ENCODE data around the gene CALML5. TPM values are rescaled to one million over a fixed set of nuclear protein-coding genes. Genes with fewer than 3 reads are reported as not detected.

Gene CALML5
- total RNA-seq, 1 donor from 2014 or later: not detected

GRCh38 chr10:5518143-5518542, 18.8 kb upstream of the CALML5 start:
- Mint-ChIP-seq H3K4me1 (ENCODE audit: low read depth) (peaks cover 4% of the 10 kb centered on the region), H3K27ac (no peak overlapping the region), H3K4me3 (ENCODE audit: low read depth) (no peak overlapping the region), H3K27me3 (ENCODE audit: low read depth) (peaks cover 27% of the 10 kb centered on the region), H3K36me3 (ENCODE audit: low read depth) (no peaks in the 10 kb centered on the region), H3K9me3 (no peaks in the 10 kb centered on the region)
- intact Hi-C loops (cut with micrococcal nuclease): no loop called here
- DNase-seq (ENCODE audit: low spot score): no peak

GRCh38 chr10:5517546-5517945, 18.2 kb upstream of the CALML5 start:
- Mint-ChIP-seq H3K27ac (no peak overlapping the region), H3K4me3 (ENCODE audit: low read depth) (no peak overlapping the region), H3K4me1 (ENCODE audit: low read depth) (peaks cover 8% of the 10 kb centered on the region), H3K9me3 (no peaks in the 10 kb centered on the region), H3K36me3 (ENCODE audit: low read depth) (no peaks in the 10 kb centered on the region), H3K27me3 (ENCODE audit: low read depth) (peaks cover 30% of the 10 kb centered on the region)
- intact Hi-C loops (cut with micrococcal nuclease): no loop called here
- no peak for DNase-seq (ENCODE audit: low spot score)

GRCh38 chr10:5515948-5516761, 16.8 kb upstream of the CALML5 start:
- intact Hi-C loops (cut with micrococcal nuclease): no loop called here
- Mint-ChIP-seq H3K36me3 (ENCODE audit: low read depth) (no peaks in the 10 kb centered on the region), H3K4me3 (ENCODE audit: low read depth) (no peak overlapping the region), H3K27me3 (ENCODE audit: low read depth) (peaks cover 32% of the 10 kb centered on the region), H3K4me1 (ENCODE audit: low read depth) (peaks cover 8% of the 10 kb centered on the region), H3K27ac (no peak overlapping the region), H3K9me3 (no peaks in the 10 kb centered on the region)
- DNase-seq (ENCODE audit: low spot score): no peak

- peaks cover 31% of the 10 kb centered on the region for H3K27me3 Mint-ChIP-seq (ENCODE audit: low read depth)
- intact Hi-C loops (cut with micrococcal nuclease): no loop called here
- no peaks in the 10 kb centered on the region for H3K9me3 Mint-ChIP-seq
- DNase-seq (ENCODE audit: low spot score): no peak
- H3K36me3 Mint-ChIP-seq (ENCODE audit: low read depth): no peaks in the 10 kb centered on the region
- no peak overlapping the region for H3K4me3 Mint-ChIP-seq (ENCODE audit: low read depth)
- no peak overlapping the region for H3K27ac Mint-ChIP-seq
- H3K4me1 Mint-ChIP-seq (ENCODE audit: low read depth): peaks cover 8% of the 10 kb centered on the region
These were observed 15.0 kb upstream of the CALML5 start for GRCh38 chr10:5514226-5514850.

- intact Hi-C loops (cut with micrococcal nuclease): no loop called here
- H3K36me3 Mint-ChIP-seq (ENCODE audit: low read depth): no peaks in the 10 kb centered on the region
- H3K4me3 Mint-ChIP-seq (ENCODE audit: low read depth): no peak overlapping the region
- peaks cover 28% of the 10 kb centered on the region for H3K27me3 Mint-ChIP-seq (ENCODE audit: low read depth)
- no peaks in the 10 kb centered on the region for H3K9me3 Mint-ChIP-seq
- DNase-seq (ENCODE audit: low spot score): no peak
- no peak overlapping the region for H3K27ac Mint-ChIP-seq
- H3K4me1 Mint-ChIP-seq (ENCODE audit: low read depth): peaks cover 8% of the 10 kb centered on the region
These were observed 13.7 kb upstream of the CALML5 start for GRCh38 chr10:5512881-5513612.

GRCh38 chr10:5512331-5512730, 13.0 kb upstream of the CALML5 start:
- Mint-ChIP-seq H3K27ac (no peak overlapping the region), H3K36me3 (ENCODE audit: low read depth) (no peaks in the 10 kb centered on the region), H3K4me1 (ENCODE audit: low read depth) (peaks cover 8% of the 10 kb centered on the region), H3K27me3 (ENCODE audit: low read depth) (peaks cover 26% of the 10 kb centered on the region), H3K9me3 (no peaks in the 10 kb centered on the region), H3K4me3 (ENCODE audit: low read depth) (no peak overlapping the region)
- intact Hi-C loops (cut with micrococcal nuclease): no loop called here
- no peak for DNase-seq (ENCODE audit: low spot score)

GRCh38 chr10:5511885-5512280, 12.5 kb upstream of the CALML5 start:
- Mint-ChIP-seq H3K4me3 (ENCODE audit: low read depth) (no peak overlapping the region), H3K27ac (no peak overlapping the region), H3K36me3 (ENCODE audit: low read depth) (no peaks in the 10 kb centered on the region), H3K27me3 (ENCODE audit: low read depth) (peaks cover 21% of the 10 kb centered on the region), H3K4me1 (ENCODE audit: low read depth) (peaks cover 8% of the 10 kb centered on the region), H3K9me3 (no peaks in the 10 kb centered on the region)
- no peak for DNase-seq (ENCODE audit: low spot score)
- intact Hi-C loops (cut with micrococcal nuclease): no loop called here

- no peak for DNase-seq (ENCODE audit: low spot score)
- intact Hi-C loops (cut with micrococcal nuclease): no loop called here
- no peaks in the 10 kb centered on the region for H3K36me3 Mint-ChIP-seq (ENCODE audit: low read depth)
- H3K27ac Mint-ChIP-seq: no peak overlapping the region
- H3K4me1 Mint-ChIP-seq (ENCODE audit: low read depth): peaks cover 8% of the 10 kb centered on the region
- H3K9me3 Mint-ChIP-seq: no peaks in the 10 kb centered on the region
- peaks cover 16% of the 10 kb centered on the region for H3K27me3 Mint-ChIP-seq (ENCODE audit: low read depth)
- H3K4me3 Mint-ChIP-seq (ENCODE audit: low read depth): no peak overlapping the region
These were observed 12.0 kb upstream of the CALML5 start for GRCh38 chr10:5511231-5511884.

- Mint-ChIP-seq H3K4me3 (ENCODE audit: low read depth) (no peak overlapping the region), H3K36me3 (ENCODE audit: low read depth) (no peaks in the 10 kb centered on the region), H3K4me1 (ENCODE audit: low read depth) (peaks cover 8% of the 10 kb centered on the region), H3K9me3 (no peaks in the 10 kb centered on the region), H3K27ac (no peak overlapping the region), H3K27me3 (ENCODE audit: low read depth) (peaks cover 12% of the 10 kb centered on the region)
- DNase-seq (ENCODE audit: low spot score): no peak
- intact Hi-C loops (cut with micrococcal nuclease): no loop called here
These were observed 11.1 kb upstream of the CALML5 start for GRCh38 chr10:5510281-5511072.

- H3K9me3 Mint-ChIP-seq: no peaks in the 10 kb centered on the region
- no peak overlapping the region for H3K27ac Mint-ChIP-seq
- no peak for DNase-seq (ENCODE audit: low spot score)
- intact Hi-C loops (cut with micrococcal nuclease): no loop called here
- H3K36me3 Mint-ChIP-seq (ENCODE audit: low read depth): no peaks in the 10 kb centered on the region
- H3K4me3 Mint-ChIP-seq (ENCODE audit: low read depth): no peak overlapping the region
- H3K4me1 Mint-ChIP-seq (ENCODE audit: low read depth): peaks cover 8% of the 10 kb centered on the region
- H3K27me3 Mint-ChIP-seq (ENCODE audit: low read depth): peaks cover 16% of the 10 kb centered on the region
These were observed 10.3 kb upstream of the CALML5 start for GRCh38 chr10:5509691-5510090.

- Mint-ChIP-seq H3K36me3 (ENCODE audit: low read depth) (no peaks in the 10 kb centered on the region), H3K4me3 (ENCODE audit: low read depth) (no peak overlapping the region), H3K4me1 (ENCODE audit: low read depth) (peaks cover 8% of the 10 kb centered on the region), H3K27ac (no peak overlapping the region), H3K9me3 (no peaks in the 10 kb centered on the region), H3K27me3 (ENCODE audit: low read depth) (peaks cover 16% of the 10 kb centered on the region)
- intact Hi-C loops (cut with micrococcal nuclease): no loop called here
- DNase-seq (ENCODE audit: low spot score): no peak
These were observed 9.9 kb upstream of the CALML5 start for GRCh38 chr10:5509236-5509635.

GRCh38 chr10:5508786-5509185, 9.4 kb upstream of the CALML5 start:
- Mint-ChIP-seq H3K9me3 (no peaks in the 10 kb centered on the region), H3K36me3 (ENCODE audit: low read depth) (no peaks in the 10 kb centered on the region), H3K27me3 (ENCODE audit: low read depth) (peaks cover 16% of the 10 kb centered on the region), H3K4me1 (ENCODE audit: low read depth) (peaks cover 8% of the 10 kb centered on the region), H3K4me3 (ENCODE audit: low read depth) (no peak overlapping the region), H3K27ac (no peak overlapping the region)
- no peak for DNase-seq (ENCODE audit: low spot score)
- intact Hi-C loops (cut with micrococcal nuclease): no loop called here

All from activated T-helper 2 cell treated with anti-CD3 and anti-CD28 coated beads, Interferon-gamma antibody, Interleukin-2, Interleukin-4, amounts not matched to agents 10 μg/mL and 5 μg/mL and 100 μg/mL, durations not matched to agents 14 hours and 24 hours and 36 hours (primary cell).